HG03095 (cell line): ENCODE measurements around the gene MESD.

Source experiments
- ATAC-seq: cut with Tn5 transposase; IDR thresholded peaks from one replicate; pipeline ENCODE4 v1.9.1; 2021; ENCODE audit warnings: moderate library complexity; ENCODE audit not compliant: unreplicated experiment

The MESD gene

GRCh38 chr15:80912673-80913072 lies 76.9 kb downstream of the MESD start:
- no peak for ATAC-seq

DNA sequence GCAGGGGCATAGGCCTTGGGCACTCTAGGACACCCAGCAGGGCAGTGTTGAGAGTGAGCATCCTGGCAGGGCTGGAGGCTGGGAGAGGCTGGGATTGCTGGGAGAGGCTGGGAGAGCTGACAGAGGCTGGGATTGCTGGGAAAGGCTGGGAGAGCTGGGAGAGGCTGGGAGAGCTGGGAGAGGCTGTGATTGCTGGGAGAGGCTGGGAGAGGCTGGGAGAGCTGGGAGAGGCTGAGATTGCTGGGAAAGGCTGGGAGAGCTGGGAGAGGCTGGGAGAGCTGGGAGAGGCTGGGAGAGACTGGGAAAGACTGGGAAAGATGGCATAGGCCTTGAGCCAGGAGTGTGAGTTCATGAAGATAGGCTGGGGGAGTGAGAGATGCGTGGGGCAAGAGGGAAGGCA lies 77.8 kb downstream of the MESD start:
- no peak for ATAC-seq

- ATAC-seq, result no peak
These were observed 83.4 kb downstream of the MESD start for GRCh38 chr15:80906159-80906766.

- ATAC-seq, result no peak
These were observed 84.6 kb downstream of the MESD start for GRCh38 chr15:80904998-80905397.

DNA sequence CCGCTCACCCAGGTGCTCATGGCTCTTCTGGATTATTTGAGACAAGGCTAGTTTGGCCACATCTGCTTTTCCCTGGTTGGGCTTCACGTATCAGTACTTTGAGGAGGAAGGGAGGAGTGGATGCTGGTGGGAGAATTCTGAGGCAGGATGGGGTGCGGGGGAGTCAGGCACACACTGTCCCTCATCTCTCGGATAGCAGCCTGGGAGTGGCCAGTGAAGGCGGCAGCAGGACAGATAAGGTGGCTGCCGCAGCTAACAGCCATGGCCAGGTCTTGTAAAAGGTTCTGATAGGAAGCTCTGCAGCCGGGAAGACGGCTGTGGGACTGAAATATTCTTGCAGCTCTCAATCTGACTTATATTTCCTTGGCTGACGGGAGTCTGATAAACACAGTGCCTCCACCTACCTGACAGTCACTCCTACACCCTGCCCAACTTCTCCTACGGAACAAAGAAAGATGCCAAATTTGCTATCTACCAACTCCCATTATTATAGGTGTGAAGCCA lies 87.3 kb downstream of the MESD start:
- no peak for ATAC-seq

- no peak for ATAC-seq
These were observed 91.6 kb downstream of the MESD start for GRCh38 chr15:80898040-80898439.
